ENCODE data around the gene SLC27A5. TPM values are rescaled to one million over a fixed set of nuclear protein-coding genes. Genes with fewer than 3 reads are reported as not detected.
A peak's percentile ranks its signal among the peaks of the same experiment; 100 is the strongest.

SLC27A5 gene
- total and polyA plus RNA-seq, 9 of the 15 experiments (the other 6 are each of a cell fraction or from before 2014, with no cell fraction given), result 42.2 to 318 (median 64.7) TPM

GRCh38 chr19:58466760-58467589 lies 44.8 kb downstream of the SLC27A5 start, which contains the start of gene ZNF324 (continued):
- TF ChIP-seq MECOM (CRISPR knock-in tag; IDR thresholded peaks at IDR 0.05), result no peak
- TF ChIP-seq ZNF263 (CRISPR knock-in tag; IDR thresholded peaks at IDR 0.05; ENCODE audit: borderline replicate concordance), result no peak
- TF ChIP-seq ZFP36 (IDR thresholded peaks at IDR 0.05; ENCODE audit: low read depth, low read length, partially characterized antibody), result no peak
- no peak for TF ChIP-seq PRDM10 (IDR thresholded peaks at IDR 0.05; ENCODE audit: partially characterized antibody)
- no peak for TF ChIP-seq ZBTB2 (IDR thresholded peaks at IDR 0.05)
- peak; percentile 74; the same call in 1 of the 2 replicates for TF ChIP-seq EP400 (IDR thresholded peaks at IDR 0.05)
- no peak for TF ChIP-seq TSHZ1 (CRISPR knock-in tag; IDR thresholded peaks at IDR 0.05)
- TF ChIP-seq POLR3A (IDR thresholded peaks at IDR 0.05; ENCODE audit: borderline replicate concordance, extremely low read depth, insufficient read depth, insufficient read length), result no peak
- TF ChIP-seq CREBBP (IDR thresholded peaks at IDR 0.05; ENCODE audit: low read depth, low read length), result no peak
- TF ChIP-seq KAT8 (IDR thresholded peaks at IDR 0.05; ENCODE audit: low read depth), result no peak
- TF ChIP-seq HNRNPL (IDR thresholded peaks at IDR 0.05; ENCODE audit: low read depth, low read length), result no peak
- TF ChIP-seq SPI1 (IDR thresholded peaks at IDR 0.05; ENCODE audit: borderline replicate concordance, low read depth, low read length), result no peak
- peak; percentile 44; the same call in 1 of the 2 replicates for TF ChIP-seq E2F1 (CRISPR knock-in tag; IDR thresholded peaks at IDR 0.05)
- no peak for TF ChIP-seq HMBOX1 (IDR thresholded peaks at IDR 0.05)
- no peak for TF ChIP-seq NR2F6 (CRISPR knock-in tag; IDR thresholded peaks at IDR 0.05)
- TF ChIP-seq LCOR (CRISPR knock-in tag; IDR thresholded peaks at IDR 0.05), result no peak
- no peak for TF ChIP-seq CHD2 (IDR thresholded peaks at IDR 0.05; ENCODE audit: low read depth, low read length)

All from K562 (cell line).